ENCODE measurements around the gene KLRF2. TPM values are rescaled to one million over a fixed set of nuclear protein-coding genes. Genes with fewer than 3 reads are reported as not detected.

KLRF2 gene
- polyA plus RNA-seq, 1 experiment, result not detected

- H3K27me3 ChIP-seq (ENCODE audit: control insufficient read depth, insufficient read depth, low read length), result no peaks in the 10 kb centered on the region
- H3K4me3 ChIP-seq (ENCODE audit: low read depth, low read length), result no peak overlapping the region
- POLR2A ChIA-PET, result no interaction called here
- no peak for DNase-seq (ENCODE audit: low read depth)
- CTCF ChIA-PET, result interaction anchor here (0.6 kb wide), 1 partner anchor 96 kb away, joined by 3 read pairs; no protein-coding TSS in a partner anchor
- no peak for TF ChIP-seq CTCF (IDR thresholded peaks at IDR 0.05; ENCODE audit: insufficient read depth, low read depth, low read length)
- no peaks in the 10 kb centered on the region for H3K36me3 ChIP-seq (ENCODE audit: control insufficient read depth, insufficient read depth, low read length)
Observed at GRCh38 chr12:9851927-9852326, 29.4 kb upstream of the KLRF2 start.

- ChIA-PET POLR2A (no interaction called here), CTCF (no interaction called here)
- H3K27me3 ChIP-seq (ENCODE audit: control insufficient read depth, insufficient read depth, low read length), result no peaks in the 10 kb centered on the region
- TF ChIP-seq CTCF (IDR thresholded peaks at IDR 0.05; ENCODE audit: insufficient read depth, low read depth, low read length), result no peak
- DNase-seq (ENCODE audit: low read depth), result no peak
- no peaks in the 10 kb centered on the region for H3K36me3 ChIP-seq (ENCODE audit: control insufficient read depth, insufficient read depth, low read length)
- H3K4me3 ChIP-seq (ENCODE audit: low read depth, low read length), result no peak overlapping the region
Observed at GRCh38 chr12:9856151-9856550, 25.1 kb upstream of the KLRF2 start.

GRCh38 chr12:9856894-9857293 lies 24.4 kb upstream of the KLRF2 start:
- ChIA-PET CTCF (no interaction called here), POLR2A (no interaction called here)
- Histone ChIP-seq H3K27me3 (ENCODE audit: control insufficient read depth, insufficient read depth, low read length) (no peaks in the 10 kb centered on the region), H3K4me3 (ENCODE audit: low read depth, low read length) (no peak overlapping the region), H3K36me3 (ENCODE audit: control insufficient read depth, insufficient read depth, low read length) (no peaks in the 10 kb centered on the region)
- no peak for TF ChIP-seq CTCF (IDR thresholded peaks at IDR 0.05; ENCODE audit: insufficient read depth, low read depth, low read length)
- DNase-seq (ENCODE audit: low read depth), result no peak

GRCh38 chr12:9858135-9858534 lies 23.2 kb upstream of the KLRF2 start:
- H3K27me3 ChIP-seq (ENCODE audit: control insufficient read depth, insufficient read depth, low read length), result no peaks in the 10 kb centered on the region
- DNase-seq (ENCODE audit: low read depth), result no peak

GRCh38 chr12:9864913-9865675 lies 16.2 kb upstream of the KLRF2 start:
- CTCF ChIA-PET, result no interaction called here
- no peaks in the 10 kb centered on the region for H3K27me3 ChIP-seq (ENCODE audit: control insufficient read depth, insufficient read depth, low read length)
- H3K36me3 ChIP-seq (ENCODE audit: control insufficient read depth, insufficient read depth, low read length), result no peaks in the 10 kb centered on the region
- DNase-seq (ENCODE audit: low read depth), result no peak
- TF ChIP-seq CTCF (IDR thresholded peaks at IDR 0.05; ENCODE audit: insufficient read depth, low read depth, low read length), result no peak
- POLR2A ChIA-PET, result no interaction called here
- H3K4me3 ChIP-seq (ENCODE audit: low read depth, low read length), result no peak overlapping the region

More at GRCh38 chr12:9858135-9858534, 23.2 kb upstream of the KLRF2 start:
- POLR2A ChIA-PET, result no interaction called here
- no peak for TF ChIP-seq CTCF (IDR thresholded peaks at IDR 0.05; ENCODE audit: insufficient read depth, low read depth, low read length)
- no peak overlapping the region for H3K4me3 ChIP-seq (ENCODE audit: low read depth, low read length)
- H3K36me3 ChIP-seq (ENCODE audit: control insufficient read depth, insufficient read depth, low read length), result no peaks in the 10 kb centered on the region
- CTCF ChIA-PET, result no interaction called here
